Measurements from ENCODE around the gene UBASH3B.
A peak's percentile ranks its signal among the peaks of the same experiment; 100 is the strongest.

UBASH3B gene

GRCh38 chr11:122679466-122679865 lies 23.9 kb downstream of the UBASH3B start:
- no peak for DNase-seq

- DNase-seq, result no peak
These were observed 25.5 kb downstream of the UBASH3B start for GRCh38 chr11:122681070-122681469.

- no peak for DNase-seq
These were observed 26.2 kb downstream of the UBASH3B start for GRCh38 chr11:122681735-122682134.

- no peak for DNase-seq
These were observed 26.9 kb downstream of the UBASH3B start for GRCh38 chr11:122682464-122682863.

GRCh38 chr11:122685041-122685440 lies 29.5 kb downstream of the UBASH3B start:
- no peak for DNase-seq

- peak in 1 of 3 experiments; percentile 9 for DNase-seq
These were observed 30.6 kb downstream of the UBASH3B start for GRCh38 chr11:122686111-122686510.

- DNase-seq, result no peak
These were observed 34.9 kb downstream of the UBASH3B start for GRCh38 chr11:122690384-122690783.

GRCh38 chr11:122690801-122691548 lies 35.5 kb downstream of the UBASH3B start:
- no peak for DNase-seq

- DNase-seq, result no peak
These were observed 36.1 kb downstream of the UBASH3B start for GRCh38 chr11:122691549-122692150.

GRCh38 chr11:122692444-122692843 lies 36.9 kb downstream of the UBASH3B start:
- no peak for DNase-seq

GRCh38 chr11:122695076-122695615 lies 39.6 kb downstream of the UBASH3B start:
- DNase-seq, result no peak

GRCh38 chr11:122696662-122697061 lies 41.1 kb downstream of the UBASH3B start:
- no peak for DNase-seq

- no peak for DNase-seq
These were observed 42.2 kb downstream of the UBASH3B start for GRCh38 chr11:122697636-122698167.

GRCh38 chr11:122698392-122698791 lies 42.9 kb downstream of the UBASH3B start:
- DNase-seq, result no peak

- DNase-seq, result no peak
These were observed 45.1 kb downstream of the UBASH3B start for GRCh38 chr11:122700666-122701065.

GRCh38 chr11:122701143-122701542 lies 45.6 kb downstream of the UBASH3B start:
- no peak for DNase-seq

- DNase-seq, result no peak
These were observed 48.2 kb downstream of the UBASH3B start for GRCh38 chr11:122703541-122704272.

GRCh38 chr11:122705396-122705795 lies 49.9 kb downstream of the UBASH3B start:
- DNase-seq, result no peak

GRCh38 chr11:122706291-122707088 lies 51.0 kb downstream of the UBASH3B start:
- DNase-seq, result no peak

- DNase-seq, result no peak
These were observed 51.6 kb downstream of the UBASH3B start for GRCh38 chr11:122707111-122707510.

- DNase-seq, result no peak
These were observed 52.4 kb downstream of the UBASH3B start for GRCh38 chr11:122707901-122708300.

GRCh38 chr11:122709039-122709760 lies 53.7 kb downstream of the UBASH3B start:
- no peak for DNase-seq
